AG04450 (cell line): ENCODE results near the gene MED27. TPM values are rescaled to one million over a fixed set of nuclear protein-coding genes. Genes with fewer than 3 reads are reported as not detected.

Experiments used
- CTCF ChIA-PET: fragments of 300-600, 350-600 bp; formaldehyde crosslinking; extraction: SDS; loops from one replicate; lab custom pipeline; 2022; ENCODE audit warnings: antibody characterized with exemption, inconsistent platforms; lab: Charles Lee
- POLR2A ChIA-PET: fragments of 350-600 bp; formaldehyde crosslinking; extraction: SDS; loops from one replicate; lab custom pipeline; 2021; ENCODE audit warnings: antibody characterized with exemption, inconsistent platforms; lab: Yijun Ruan, JAX
- DNase-seq: peaks from one replicate; pipeline ENCODE4 v3.0.0-alpha.2; 2011; ENCODE audit warnings: low read depth, low spot score
- H3K27ac ChIP-seq: one replicate; pipeline ENCODE4 v1.5.1; 2012; ENCODE audit warnings: low read depth, low read length, control low read depth
- H3K27me3 ChIP-seq: one replicate; pipeline ENCODE4 v1.6.0; 2012; ENCODE audit warnings: low read length; ENCODE audit not compliant: control insufficient read depth, insufficient read depth
- H3K4me3 ChIP-seq: 2 replicates; pipeline ENCODE4 v1.5.1; 2011; ENCODE audit warnings: mild to moderate bottlenecking, low read depth, low read length, control low read depth
- H3K9me3 ChIP-seq: 2 replicates; pipeline ENCODE4 v1.5.1; 2012; ENCODE audit warnings: low read length; ENCODE audit not compliant: control insufficient read depth, insufficient read depth
- CTCF ChIP-seq: IDR thresholded peaks from 2 replicates; pipeline ENCODE4 v1.5.1; 2011; ENCODE audit warnings: low read depth, low read length, control low read depth, inconsistent platforms
- polyA plus RNA-seq: library from polyadenylated mRNA; depleted of rRNA; stranded (reverse); fragments of >200 nt; gene quantifications from 2 replicates; pipeline ENCODE4 v1.2.3, GENCODE V29; 2011

Gene MED27
- polyA plus RNA-seq, 1 experiment, result 36.6 TPM

DNA sequence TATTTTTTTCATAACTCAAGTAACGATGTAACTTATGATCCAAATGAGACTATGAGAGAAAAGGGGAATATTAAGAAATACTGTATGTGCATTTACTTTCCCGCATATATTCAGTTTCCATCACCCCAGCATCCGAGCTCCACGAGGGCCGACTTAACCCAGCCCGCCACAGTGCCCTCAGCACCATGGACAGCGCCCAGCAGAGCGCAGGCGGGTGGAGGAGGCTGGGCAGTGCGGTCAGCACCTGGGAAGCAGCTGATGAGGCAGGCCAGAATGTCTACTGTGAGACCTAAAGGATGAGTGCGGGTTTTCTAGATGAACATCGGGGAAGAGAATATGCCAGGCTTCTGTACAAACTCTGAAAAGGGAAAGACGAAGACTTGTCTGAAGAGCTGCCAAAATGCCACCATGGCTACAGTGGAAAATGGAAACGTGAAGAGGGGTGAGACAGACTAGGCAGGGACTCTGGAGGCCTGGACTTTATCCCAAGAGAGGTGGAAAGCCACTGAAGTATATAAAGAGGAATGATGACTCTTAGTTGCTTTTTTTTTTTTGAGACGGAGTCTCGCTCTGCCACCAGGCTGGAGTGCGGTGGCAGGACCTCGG lies 34.5 kb upstream of the MED27 start:
- Histone ChIP-seq H3K4me3 (no peak overlapping the region), H3K27me3 (peaks cover 23% of the 10 kb centered on the region), H3K9me3 (no peaks in the 10 kb centered on the region), H3K27ac (no peak overlapping the region)
- DNase-seq, result peak; percentile 23
- no peak for TF ChIP-seq CTCF
- CTCF ChIA-PET, result interaction anchor here (0.7 kb wide), 1 partner anchor 125 kb away, joined by 3 read pairs; no protein-coding TSS in a partner anchor
- POLR2A ChIA-PET, result no interaction called here

DNA sequence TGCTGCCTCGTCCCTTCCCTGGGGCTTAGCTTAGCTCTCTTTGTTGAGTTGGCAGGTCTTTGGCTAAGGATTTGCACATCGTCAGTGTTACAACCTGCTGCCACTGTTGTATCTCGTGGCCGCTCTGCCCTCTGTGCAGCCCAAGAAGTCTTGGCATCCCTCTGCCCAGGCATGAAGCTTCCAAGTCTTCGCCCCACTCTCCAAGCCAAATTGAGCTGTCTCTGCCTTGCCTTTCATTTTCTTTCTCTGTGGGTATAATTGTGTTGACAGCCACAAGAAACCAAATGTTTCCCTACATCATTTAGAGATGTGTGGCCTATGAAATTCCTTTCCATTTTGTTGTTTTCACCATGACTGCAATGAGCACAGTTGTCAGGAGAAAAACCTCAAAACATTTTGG lies 29.6 kb upstream of the MED27 start:
- peaks cover 23% of the 10 kb centered on the region for H3K27me3 ChIP-seq
- CTCF ChIA-PET, result no interaction called here
- DNase-seq, result no peak
- no peaks in the 10 kb centered on the region for H3K9me3 ChIP-seq
- POLR2A ChIA-PET, result no interaction called here
- no peak overlapping the region for H3K27ac ChIP-seq
- H3K4me3 ChIP-seq, result no peak overlapping the region
- no peak for TF ChIP-seq CTCF

GRCh38 chr9:132108728-132109127 lies 29.1 kb upstream of the MED27 start:
- no peak for DNase-seq
- TF ChIP-seq CTCF, result no peak
- no peak overlapping the region for H3K27ac ChIP-seq
- H3K4me3 ChIP-seq, result no peak overlapping the region
- H3K9me3 ChIP-seq, result no peaks in the 10 kb centered on the region; the same call in 1 of the 2 replicates
- ChIA-PET CTCF (no interaction called here), POLR2A (no interaction called here)
- peaks cover 26% of the 10 kb centered on the region for H3K27me3 ChIP-seq

- ChIA-PET POLR2A (no interaction called here), CTCF (no interaction called here)
- Histone ChIP-seq H3K4me3 (no peak overlapping the region), H3K27me3 (peaks cover 33% of the 10 kb centered on the region), H3K27ac (no peak overlapping the region), H3K9me3 (peaks cover 4% of the 10 kb centered on the region)
- DNase-seq, result no peak
- no peak for TF ChIP-seq CTCF
Measured at GRCh38 chr9:132099741-132100407, 20.2 kb upstream of the MED27 start.

DNA sequence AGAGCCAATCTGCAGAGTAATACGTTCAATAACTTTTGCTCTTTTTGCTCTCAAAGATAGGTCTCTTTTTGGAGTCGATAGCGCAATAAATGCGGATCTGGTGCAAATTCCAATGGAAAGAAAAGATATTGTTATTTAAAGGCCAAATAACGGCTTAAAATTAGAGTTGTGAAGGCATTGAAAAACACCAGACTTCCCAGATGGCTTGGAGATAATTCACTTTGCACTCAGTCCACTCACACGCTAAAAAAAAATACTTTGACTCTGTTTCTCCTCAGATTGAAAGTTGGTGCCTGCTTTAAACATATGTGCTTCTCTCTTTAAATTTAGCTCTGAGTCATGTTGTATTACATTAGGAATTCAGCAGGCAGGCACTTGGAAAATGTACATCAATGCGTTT lies 19.5 kb upstream of the MED27 start:
- ChIA-PET CTCF (no interaction called here), POLR2A (no interaction called here)
- Histone ChIP-seq H3K27ac (no peak overlapping the region), H3K9me3 (peaks cover 4% of the 10 kb centered on the region), H3K4me3 (no peak overlapping the region), H3K27me3 (peaks cover 32% of the 10 kb centered on the region)
- no peak for DNase-seq
- TF ChIP-seq CTCF, result no peak
